ENCODE measurements around the gene MYD88. TPM values are rescaled to one million over a fixed set of nuclear protein-coding genes. Genes with fewer than 3 reads are reported as not detected.

MYD88 gene
- total RNA-seq, 1 donor from 2014 or later: 51.0 TPM

DNA sequence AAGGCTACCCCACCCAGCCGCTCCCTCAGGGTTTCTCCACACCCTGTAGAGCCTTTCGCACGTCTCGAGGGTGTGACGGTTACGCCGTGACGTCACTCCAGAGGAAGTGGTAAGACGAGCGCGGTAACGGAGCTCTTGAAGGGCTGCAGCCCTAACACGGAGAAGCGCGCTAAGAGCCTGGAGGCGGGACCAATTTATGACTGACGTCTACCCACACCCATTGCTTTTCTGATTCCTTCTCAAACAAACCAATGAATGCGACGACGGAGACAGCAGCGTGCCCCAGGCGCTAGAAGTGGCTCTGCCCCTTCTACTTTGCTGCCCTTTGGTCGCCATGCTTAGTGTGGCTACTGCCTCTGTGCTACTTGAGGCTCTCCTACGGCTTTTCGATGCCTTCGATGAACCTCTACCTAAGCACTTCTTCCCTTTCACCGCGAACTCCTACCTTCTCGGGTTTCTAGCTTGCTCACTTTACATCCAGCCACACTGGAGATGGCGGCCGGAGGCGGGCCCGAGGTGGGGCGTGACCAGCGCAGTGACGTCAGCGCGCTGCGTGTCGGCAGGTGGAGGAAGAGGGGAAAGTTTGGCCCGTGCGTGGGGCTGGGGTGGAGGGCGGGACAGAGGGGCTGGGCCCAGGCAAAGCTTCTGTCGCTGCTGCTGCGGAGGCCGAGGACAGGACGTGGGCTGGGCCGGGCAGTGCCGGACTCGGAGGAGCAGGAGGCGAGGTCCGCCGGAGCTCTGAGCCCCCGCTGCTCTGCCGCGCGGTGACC, 26.7 kb downstream of the MYD88 start, which contains the start of gene OXSR1:
Gene OXSR1 (plus strand): TSS at position 586 of the 770 bp plus-strand sequence. CDS start 340 bp downstream, outside the sequence.
- Mint-ChIP-seq H3K4me3 (ENCODE audit: unreplicated experiment) (peak within 1 kb of the TSS; percentile 100), H3K36me3 (ENCODE audit: low read depth, unreplicated experiment) (no peaks in the 10 kb centered on the region), H3K27me3 (ENCODE audit: unreplicated experiment) (peaks cover 10% of the 10 kb centered on the region), H3K27ac (ENCODE audit: unreplicated experiment) (peak within 1 kb of the TSS; percentile 96), H3K9me3 (ENCODE audit: unreplicated experiment) (no peaks in the 10 kb centered on the region), H3K4me1 (ENCODE audit: unreplicated experiment) (peaks cover 16% of the 10 kb centered on the region)
- TF ChIP-seq, protein P1, sequence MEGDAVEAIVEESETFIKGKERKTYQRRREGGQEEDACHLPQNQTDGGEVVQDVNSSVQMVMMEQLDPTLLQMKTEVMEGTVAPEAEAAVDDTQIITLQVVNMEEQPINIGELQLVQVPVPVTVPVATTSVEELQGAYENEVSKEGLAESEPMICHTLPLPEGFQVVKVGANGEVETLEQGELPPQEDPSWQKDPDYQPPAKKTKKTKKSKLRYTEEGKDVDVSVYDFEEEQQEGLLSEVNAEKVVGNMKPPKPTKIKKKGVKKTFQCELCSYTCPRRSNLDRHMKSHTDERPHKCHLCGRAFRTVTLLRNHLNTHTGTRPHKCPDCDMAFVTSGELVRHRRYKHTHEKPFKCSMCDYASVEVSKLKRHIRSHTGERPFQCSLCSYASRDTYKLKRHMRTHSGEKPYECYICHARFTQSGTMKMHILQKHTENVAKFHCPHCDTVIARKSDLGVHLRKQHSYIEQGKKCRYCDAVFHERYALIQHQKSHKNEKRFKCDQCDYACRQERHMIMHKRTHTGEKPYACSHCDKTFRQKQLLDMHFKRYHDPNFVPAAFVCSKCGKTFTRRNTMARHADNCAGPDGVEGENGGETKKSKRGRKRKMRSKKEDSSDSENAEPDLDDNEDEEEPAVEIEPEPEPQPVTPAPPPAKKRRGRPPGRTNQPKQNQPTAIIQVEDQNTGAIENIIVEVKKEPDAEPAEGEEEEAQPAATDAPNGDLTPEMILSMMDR (IDR thresholded peaks at IDR 0.05; ENCODE audit: unreplicated experiment): no peak
- DNase-seq (ENCODE audit: low spot score): peak; percentile 91

DNA sequence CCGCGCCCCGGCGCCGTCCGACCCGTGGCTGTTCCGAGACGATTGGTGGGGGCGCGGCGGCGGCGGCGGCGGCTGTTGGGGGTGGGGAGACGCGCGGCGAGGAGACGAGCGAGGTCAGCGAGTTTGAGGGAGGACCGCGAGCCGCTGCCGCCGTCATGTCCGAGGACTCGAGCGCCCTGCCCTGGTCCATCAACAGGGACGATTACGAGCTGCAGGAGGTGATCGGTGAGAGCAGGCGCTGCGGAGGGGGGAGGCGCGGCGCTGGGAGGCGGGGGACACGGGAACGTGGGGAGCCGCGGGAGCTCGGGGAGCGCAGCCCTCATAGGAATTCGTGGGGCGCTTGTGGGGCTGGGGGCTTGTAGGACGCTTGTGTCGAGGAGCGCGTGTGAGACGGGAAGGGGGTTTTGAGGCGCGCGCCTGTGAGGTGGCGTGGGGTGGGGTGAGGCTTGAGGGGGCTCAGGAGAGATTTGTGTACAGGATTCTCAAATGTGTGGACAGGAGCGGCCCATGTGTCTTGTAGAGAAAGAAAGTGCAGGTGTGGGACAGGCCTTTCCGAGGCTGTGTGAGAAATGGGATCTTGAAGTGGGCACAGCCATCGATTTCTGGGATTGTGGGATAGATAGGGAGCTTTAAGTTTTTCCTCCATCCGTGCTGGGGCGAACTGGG, 27.4 kb downstream of the MYD88 start:
- no peaks in the 10 kb centered on the region for H3K9me3 Mint-ChIP-seq (ENCODE audit: unreplicated experiment)
- H3K27me3 Mint-ChIP-seq (ENCODE audit: unreplicated experiment): peaks cover 10% of the 10 kb centered on the region
- peak overlapping the region; percentile 93 for H3K27ac Mint-ChIP-seq (ENCODE audit: unreplicated experiment)
- TF ChIP-seq, protein P1 (IDR thresholded peaks at IDR 0.05; ENCODE audit: unreplicated experiment): no peak
- no peak for DNase-seq (ENCODE audit: low spot score)
- no peaks in the 10 kb centered on the region for H3K36me3 Mint-ChIP-seq (ENCODE audit: low read depth, unreplicated experiment)
- H3K4me3 Mint-ChIP-seq (ENCODE audit: unreplicated experiment): peak overlapping the region; percentile 100
- peaks cover 16% of the 10 kb centered on the region for H3K4me1 Mint-ChIP-seq (ENCODE audit: unreplicated experiment)

DNA sequence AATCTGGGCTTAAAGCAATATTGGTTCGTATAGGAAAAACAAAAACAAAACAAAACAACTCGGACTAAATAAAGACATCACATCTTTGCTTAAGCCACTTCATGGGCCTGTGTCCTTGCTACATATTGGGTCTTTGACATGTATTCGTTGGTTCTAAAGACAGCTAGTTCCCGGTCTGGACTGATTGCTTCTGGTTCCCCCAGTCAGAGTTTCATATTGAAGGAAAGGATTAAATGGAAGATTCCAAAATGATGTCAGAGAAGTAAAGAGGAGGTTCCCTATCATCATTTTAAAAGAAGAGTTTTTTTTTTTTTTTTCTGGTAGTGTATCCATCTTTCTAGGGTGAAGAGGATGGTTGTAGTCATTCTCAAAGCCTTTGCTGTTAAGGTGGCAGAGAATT, 29.1 kb downstream of the MYD88 start:
- H3K36me3 Mint-ChIP-seq (ENCODE audit: low read depth, unreplicated experiment): no peaks in the 10 kb centered on the region
- H3K27ac Mint-ChIP-seq (ENCODE audit: unreplicated experiment): no peak overlapping the region
- H3K4me1 Mint-ChIP-seq (ENCODE audit: unreplicated experiment): peaks cover 16% of the 10 kb centered on the region
- no peaks in the 10 kb centered on the region for H3K9me3 Mint-ChIP-seq (ENCODE audit: unreplicated experiment)
- TF ChIP-seq, protein P1 (IDR thresholded peaks at IDR 0.05; ENCODE audit: unreplicated experiment): no peak
- peak overlapping the region; percentile 16 for H3K4me3 Mint-ChIP-seq (ENCODE audit: unreplicated experiment)
- no peak for DNase-seq (ENCODE audit: low spot score)
- peaks cover 10% of the 10 kb centered on the region for H3K27me3 Mint-ChIP-seq (ENCODE audit: unreplicated experiment)

DNA sequence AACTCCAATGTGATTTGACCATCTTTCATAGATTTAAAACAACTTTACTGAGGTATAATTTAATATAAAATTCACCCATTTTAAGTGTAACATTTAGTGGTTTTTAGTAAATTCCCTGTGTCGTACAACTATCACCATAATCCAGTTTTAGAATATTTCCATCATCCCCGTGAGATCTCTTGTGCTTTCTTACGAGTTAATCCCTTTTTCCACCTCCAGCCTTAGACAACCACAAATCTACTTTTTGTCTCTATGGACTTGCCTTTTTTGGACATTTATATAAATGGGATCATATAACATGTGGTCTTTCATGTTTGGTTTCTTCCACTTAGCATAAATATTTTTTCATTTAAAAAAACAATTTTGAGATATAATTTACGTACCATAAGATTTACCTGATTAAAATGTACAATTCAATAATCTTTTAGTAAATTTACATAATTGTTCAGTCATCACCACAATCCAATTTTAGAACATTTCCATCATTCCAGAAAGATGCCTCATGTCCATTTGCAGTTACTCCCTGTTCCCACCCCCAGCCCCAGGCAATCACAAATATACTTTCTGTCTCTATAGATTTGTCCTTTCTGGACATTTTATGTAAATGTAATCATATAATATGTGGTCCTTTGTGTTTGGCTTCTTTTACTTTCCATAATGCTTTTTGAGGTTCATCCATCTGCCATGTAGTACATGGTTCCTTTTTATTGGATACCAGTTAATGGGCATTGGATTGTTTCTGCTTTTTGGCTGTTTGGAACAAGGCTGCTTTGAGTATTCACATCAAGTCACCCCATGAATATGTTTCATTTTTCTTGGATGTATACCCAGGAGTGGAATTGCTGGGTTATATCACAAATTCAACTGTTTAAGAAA, 29.9 kb downstream of the MYD88 start:
- TF ChIP-seq, protein P1 (IDR thresholded peaks at IDR 0.05; ENCODE audit: unreplicated experiment): no peak
- no peaks in the 10 kb centered on the region for H3K36me3 Mint-ChIP-seq (ENCODE audit: low read depth, unreplicated experiment)
- no peak for DNase-seq (ENCODE audit: low spot score)
- H3K4me3 Mint-ChIP-seq (ENCODE audit: unreplicated experiment): no peak overlapping the region
- no peaks in the 10 kb centered on the region for H3K9me3 Mint-ChIP-seq (ENCODE audit: unreplicated experiment)
- H3K27ac Mint-ChIP-seq (ENCODE audit: unreplicated experiment): no peak overlapping the region
- peaks cover 10% of the 10 kb centered on the region for H3K27me3 Mint-ChIP-seq (ENCODE audit: unreplicated experiment)
- peaks cover 16% of the 10 kb centered on the region for H3K4me1 Mint-ChIP-seq (ENCODE audit: unreplicated experiment)

Measured in endothelial cell (in vitro differentiated cells).